GM19351 (cell line): ENCODE measurements around the gene PAK1.
"Not testable (repeated sequence)": the region's sequence is repeated elsewhere in the genome, so short reads cannot be mapped to it uniquely, and the experiment has no call there.

Source experiments
- ATAC-seq: cut with Tn5 transposase; IDR thresholded peaks from one replicate; pipeline ENCODE4 v1.9.1; 2021; ENCODE audit warnings: mild to moderate bottlenecking, moderate library complexity; ENCODE audit not compliant: unreplicated experiment

Gene PAK1

DNA sequence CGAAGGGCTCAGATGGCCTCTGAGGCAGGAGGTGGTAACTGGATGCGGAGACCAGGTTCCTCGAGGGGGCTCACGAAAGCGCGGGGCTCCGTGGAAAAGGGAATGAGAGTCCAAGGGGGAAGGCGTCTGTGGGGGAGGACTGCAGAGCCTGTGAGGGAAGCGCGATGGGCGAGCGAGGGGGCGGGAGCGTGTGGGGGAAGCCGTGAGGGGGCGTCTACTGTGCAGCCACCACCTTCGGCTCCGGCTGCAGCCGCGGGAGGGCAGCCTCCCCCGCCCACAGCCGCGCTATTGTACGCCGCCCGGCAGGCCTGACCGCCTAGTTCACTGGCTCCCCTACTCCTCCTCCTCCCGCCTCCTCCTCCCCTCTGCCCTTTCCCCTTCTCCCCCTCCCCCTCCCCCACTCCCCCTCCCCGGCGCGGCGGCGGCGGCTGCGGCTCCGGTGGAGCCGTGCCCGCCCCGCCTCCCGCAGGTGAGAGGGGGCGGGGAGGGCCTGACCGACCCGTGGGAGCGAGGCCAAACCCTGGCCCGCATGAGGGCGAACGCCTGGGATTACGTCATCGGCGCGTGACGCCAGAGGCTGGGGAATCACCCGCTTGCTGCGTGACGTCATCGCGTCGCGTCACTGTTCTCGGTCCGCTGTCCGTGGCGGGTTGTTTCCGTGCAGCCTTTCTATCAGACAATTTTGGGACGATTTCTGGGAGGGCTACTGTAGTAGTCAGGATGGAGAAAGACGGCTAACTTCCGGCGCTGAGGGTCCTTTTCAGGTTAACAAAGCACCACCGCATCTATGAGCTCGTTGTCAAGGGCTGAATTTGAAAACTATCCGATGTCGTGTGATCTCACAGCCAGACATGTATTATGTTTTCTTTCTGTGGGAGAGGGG is at the start of gene PAK1:
PAK1 (minus strand) TSS at position 294 of the 883 bp plus-strand sequence. CDS start 81,574 bp downstream, outside the sequence.
- peak; percentile 67 for ATAC-seq

DNA sequence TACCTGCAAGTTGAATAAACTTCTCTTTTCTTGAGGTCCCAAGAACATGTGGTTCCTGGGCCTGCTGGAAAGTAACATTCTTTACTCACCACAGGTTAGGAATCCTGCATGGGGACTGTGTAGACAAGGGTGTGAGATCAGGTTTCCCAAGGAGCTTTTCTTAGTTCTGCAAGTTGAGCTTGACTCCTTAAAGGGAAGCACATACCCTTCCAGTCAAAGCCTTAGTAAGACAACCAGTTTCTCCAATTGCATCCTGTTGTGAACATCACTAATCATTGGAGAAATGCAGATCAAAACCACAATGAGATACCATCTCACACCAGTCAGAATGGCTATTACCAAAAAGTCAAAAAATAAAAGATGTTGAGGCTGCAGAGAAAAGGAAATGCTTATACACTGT is 48.3 kb upstream of the PAK1 start:
- ATAC-seq = no peak

DNA sequence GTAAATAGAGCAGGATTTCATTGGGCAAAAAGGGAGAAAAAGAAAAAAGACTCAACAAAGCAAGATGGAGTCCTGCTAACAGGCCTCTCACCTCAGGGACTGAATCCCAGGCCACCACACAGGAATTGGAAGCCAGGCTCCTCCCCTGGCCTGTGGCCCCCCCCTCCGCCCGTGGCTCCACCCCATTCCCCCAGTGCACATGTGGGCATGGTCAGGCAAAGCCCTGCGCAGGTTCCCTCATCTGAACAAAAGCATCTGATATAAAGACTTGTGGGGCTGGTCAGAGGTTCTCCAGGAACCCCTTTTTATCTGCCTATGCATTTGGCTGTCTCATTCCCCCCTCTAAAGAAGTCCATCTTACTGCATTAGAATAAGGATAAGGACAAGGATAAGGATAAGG is 46.0 kb upstream of the PAK1 start:
- ATAC-seq = no peak

DNA sequence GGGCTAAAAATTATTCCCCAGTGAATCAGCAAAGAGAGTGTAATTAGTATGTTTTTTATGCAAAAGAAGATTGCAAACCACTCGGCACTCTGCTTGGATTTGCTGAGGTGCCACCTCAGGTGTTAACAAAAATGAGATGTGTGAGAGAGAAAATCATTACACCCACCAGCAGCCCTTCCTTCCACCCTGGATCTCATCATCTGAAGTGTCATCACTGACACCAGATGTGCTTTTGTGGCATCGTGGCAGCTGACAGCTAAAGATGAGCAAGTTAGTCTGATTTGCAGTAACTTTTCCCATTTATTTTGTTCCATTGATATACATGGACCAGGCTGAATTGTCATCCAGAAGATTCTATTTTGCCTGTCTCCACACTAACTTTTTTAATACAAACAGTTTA is 44.6 kb upstream of the PAK1 start:
- ATAC-seq = no peak

DNA sequence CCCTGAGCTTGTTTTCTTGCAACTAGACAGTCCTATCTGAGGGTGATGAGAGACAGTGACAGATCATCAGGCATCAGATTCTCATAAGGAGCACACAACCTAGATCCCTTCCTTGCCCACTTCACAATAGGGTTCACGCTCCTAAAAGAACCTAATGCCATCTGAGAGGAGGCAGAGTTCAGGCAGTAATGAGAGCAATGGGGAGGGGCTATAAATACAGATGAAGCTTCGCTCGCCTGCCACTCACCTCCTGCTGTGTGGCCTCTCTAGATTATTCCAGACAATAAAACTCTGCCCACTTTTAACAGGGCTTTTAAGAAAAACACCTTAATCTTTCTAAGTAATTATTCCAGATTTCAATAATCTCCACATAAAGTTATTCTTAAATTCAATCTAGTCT is 43.9 kb upstream of the PAK1 start:
- no peak for ATAC-seq

DNA sequence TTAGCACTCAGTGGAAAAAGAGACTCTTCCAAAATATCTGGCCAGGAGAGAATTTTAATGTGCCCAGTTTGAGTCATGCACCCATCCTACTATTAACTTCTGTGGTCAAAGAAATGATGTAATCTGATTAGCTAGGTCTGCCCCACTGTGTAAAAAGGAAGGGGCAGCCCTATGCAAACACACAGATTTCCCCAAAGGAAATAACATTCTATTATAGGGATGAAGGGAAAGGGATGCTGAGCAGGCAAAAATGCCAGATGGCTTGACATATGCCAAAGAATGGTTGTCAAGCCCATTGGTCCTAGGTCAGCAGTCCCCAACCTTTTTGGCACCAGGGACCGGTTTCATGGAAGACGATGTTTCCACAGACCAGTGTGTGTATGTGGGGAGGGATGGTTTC is 43.3 kb upstream of the PAK1 start:
- no peak for ATAC-seq

DNA sequence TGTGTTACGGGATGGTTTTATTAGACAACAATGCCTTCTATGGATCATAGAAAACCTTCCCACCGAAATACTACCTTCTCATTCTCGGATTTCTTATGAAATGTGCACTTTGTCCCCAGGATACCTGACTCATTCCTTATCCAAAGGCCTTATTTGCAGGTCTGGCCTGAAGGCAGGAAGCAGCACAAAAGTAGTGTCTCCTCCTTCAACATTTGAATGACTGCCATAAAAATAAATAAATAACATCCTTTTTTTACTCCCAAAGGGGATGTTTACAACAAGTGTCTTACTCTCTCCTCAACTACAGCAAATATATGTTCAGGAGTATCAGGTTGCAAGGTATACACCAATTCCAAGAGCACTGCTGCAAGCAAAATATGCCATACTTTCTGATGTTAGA is 41.6 kb upstream of the PAK1 start:
- no peak for ATAC-seq

DNA sequence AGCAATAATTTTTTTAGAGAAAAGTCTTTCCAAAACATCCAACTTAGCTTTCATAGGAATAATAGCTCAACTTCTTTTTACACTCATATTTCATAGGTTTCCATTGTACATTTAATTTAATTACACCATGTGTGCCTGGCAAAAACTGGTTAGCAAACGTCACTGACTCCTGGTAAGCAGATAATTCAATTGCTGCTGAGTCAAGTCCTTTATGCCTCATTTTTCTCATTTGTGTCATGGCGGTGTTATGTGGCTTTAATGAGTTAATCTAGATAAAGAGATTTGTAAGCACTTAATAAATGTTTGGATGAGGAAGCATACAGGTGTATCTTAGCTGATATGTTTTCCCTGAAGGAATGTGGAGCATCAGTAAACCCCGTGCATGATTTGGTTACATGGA is 41.2 kb upstream of the PAK1 start:
- ATAC-seq = no peak

DNA sequence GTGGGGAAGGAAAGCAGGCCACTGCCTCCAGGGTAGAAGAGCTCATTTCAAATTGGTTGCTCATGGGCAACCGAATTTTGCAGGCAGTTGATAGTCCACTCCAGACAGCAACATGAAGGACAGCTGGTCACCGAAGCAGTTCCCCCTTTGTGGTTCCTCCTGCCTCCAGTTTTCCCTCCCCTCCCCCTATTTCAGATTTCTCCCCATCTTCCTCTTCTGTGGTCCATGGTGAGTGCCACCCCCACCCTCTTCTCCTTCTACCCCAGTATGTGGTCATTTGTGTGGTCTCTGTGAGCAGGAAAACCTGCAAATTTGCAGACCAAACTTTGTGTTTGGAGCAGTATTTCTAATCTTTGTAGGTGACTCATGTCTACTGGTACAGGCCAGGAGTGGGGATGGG is 38.2 kb upstream of the PAK1 start:
- ATAC-seq = no peak

DNA sequence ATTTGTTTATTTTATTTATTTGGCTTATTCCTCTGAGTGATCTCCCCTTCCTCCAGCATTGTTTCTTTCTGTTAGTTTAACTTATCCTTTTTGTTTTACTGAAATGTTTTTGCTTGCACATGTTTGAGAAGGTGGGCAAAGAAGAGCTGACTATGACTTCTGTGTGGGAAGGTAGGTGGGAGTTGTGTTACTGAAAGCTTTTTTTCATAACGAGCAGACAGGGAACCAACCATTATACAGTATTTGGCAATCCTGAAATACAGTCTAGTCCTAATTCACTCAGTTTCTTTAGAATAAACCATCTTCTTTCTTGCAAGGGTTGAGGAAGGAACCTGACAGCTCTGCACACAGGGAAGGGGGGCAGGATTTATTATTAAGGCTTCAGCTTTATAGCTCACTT is 37.0 kb upstream of the PAK1 start:
- ATAC-seq = no peak

DNA sequence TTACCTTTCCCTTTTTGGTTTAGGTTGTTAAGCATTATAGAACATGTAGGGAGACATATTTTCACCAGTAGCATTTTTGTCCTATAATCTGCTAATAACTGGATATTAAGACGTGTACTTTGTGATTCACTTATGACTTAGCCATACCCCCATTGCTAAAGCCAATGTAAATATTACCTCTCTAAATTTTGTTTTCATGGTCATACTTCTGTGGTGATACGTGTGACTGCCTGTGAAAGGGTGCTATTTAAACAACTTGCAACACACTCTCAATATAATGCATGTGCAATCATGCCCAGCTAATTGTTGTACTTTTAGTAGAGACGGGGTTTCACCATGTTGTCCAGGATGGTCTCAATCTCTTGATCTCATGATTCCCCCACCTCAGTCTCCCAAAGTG is 36.2 kb upstream of the PAK1 start:
- no peak for ATAC-seq

DNA sequence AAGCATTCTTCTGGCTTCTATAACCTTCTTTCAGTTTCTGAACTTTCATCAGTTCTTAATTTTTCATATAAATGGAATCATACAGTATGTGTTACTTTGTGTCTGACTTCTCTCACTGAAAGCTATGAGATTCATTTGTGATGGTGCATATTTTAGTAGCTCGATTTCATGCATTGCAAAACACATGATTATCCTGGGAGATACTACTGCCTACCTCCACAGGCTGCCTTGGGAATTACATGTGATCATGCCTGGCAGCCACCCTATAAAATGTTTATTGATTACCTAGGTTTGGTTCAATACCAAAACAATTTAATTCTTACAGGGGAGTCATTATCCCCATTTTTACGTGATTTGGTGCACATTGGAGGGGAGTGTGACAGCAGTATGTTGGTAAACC is 34.1 kb upstream of the PAK1 start:
- no peak for ATAC-seq

DNA sequence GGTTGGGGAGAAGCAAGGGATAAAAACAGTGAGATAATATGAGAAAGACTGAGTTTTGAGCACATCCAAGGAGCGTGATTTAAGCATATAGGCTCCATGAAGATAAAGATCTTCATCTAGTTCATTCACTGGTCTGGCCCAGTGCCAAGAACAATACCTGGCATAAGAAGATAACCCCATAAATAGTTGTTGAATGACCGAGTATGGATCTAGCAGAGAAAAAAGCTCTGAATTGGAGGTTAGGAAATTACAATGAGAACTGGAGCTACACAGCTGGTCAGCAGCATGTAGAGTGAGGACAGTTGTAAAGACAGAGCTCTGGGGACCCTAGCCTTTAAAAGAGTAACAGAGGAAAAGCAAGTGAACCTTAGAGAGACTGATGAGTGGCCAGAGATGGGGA is 33.0 kb upstream of the PAK1 start:
- ATAC-seq = no peak

DNA sequence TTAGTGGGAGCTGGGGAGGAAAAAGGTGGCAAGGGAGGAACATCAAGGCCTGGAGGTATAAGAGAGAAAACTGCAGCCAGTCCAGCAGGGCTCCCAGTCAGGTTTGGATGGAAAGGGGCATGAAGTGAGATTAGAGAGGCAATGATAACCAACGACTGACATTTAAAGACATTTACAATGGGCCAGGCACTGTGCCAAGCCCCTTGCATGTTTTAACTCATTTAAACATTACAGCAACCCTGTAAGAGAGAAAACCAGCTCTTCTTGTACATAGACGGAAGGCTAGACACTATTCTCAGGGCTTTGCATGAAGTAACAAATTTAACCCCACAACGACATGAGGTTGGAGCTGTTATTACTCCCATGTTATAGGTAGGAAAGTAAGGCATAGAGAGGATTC is 32.1 kb upstream of the PAK1 start:
- no peak for ATAC-seq

DNA sequence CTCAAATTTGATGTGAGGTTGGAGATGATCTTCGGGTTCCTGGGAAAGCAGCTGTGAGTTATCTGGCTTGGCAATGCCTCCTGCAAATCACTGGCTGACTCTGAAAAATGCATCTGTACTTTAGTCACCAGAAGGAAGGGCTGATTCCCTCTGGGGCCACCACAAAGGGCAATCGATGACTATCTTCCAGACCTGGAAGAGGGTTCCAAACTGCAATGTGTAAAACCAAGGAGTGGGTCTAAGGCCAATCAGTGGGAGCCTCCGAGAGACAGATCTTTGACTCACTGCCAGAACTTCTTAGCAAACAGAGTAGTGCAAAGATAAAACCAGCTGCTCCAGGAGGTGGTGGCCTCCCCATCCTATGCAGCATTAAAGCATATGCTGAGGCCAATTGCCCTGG is 29.1 kb upstream of the PAK1 start:
- ATAC-seq = no peak

DNA sequence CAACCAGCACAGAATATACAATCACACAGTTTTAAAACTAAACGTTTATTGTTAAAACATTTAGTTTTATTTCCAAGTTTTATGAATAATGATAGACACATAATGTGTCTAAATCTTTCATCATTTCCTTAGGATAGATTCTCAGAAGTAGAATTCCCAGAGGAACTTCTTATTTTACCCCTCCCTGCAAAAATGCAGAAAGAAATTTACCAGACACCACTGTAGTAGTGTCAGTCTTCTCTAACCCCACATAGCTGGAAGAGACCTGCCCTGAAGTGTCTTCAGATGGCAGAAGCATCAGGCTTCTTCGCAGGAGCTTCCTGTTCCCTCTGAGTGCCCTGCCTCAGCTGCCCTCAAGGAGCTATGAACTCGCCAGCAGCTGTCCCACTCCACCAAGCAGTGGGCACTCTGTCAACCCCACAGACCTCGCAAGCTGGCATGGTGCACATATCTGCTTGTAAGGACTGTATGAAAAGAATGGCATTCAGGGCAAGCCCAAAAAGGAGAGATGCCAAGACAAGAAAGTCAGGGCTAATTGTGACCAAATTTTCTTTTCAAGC is 28.5 kb upstream of the PAK1 start:
- ATAC-seq = no peak

DNA sequence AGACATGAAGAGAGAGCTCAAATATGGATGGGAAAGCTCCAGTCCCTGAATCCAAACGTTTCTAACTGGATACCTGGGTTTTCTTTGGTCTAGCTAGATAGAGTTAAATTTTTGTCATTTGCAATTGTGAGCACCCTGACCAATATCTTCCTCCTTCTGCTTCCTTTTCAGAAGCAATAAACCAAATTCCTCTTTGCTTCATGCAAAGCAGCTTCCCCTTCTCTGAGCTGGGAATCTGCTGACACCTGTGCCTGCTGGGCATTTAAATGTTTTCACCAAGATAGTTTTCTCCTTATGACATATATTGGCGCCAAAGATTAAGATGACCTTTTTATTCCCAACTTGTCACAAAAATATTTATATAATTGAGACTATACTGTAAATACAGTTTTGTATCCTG is 27.9 kb upstream of the PAK1 start:
- no peak for ATAC-seq

DNA sequence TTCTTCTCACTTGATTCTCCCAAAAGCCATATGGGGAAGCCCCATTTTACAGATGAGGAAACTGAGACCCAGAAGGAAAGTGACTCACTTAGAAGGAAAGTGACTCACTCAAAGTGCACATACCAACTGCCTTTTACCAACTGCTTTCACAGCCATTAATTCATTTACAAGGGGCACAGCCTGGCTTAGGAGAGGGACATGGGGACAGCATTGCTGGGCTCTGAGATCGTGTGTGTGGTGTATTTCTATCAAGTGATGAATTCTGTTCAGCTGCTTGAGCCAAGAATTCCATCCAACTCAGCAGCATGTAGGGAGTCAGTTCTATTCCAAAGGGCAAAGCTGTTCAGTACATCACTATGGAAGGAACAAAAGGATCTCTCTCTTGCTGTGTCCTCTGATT is 23.5 kb upstream of the PAK1 start:
- no peak for ATAC-seq

DNA sequence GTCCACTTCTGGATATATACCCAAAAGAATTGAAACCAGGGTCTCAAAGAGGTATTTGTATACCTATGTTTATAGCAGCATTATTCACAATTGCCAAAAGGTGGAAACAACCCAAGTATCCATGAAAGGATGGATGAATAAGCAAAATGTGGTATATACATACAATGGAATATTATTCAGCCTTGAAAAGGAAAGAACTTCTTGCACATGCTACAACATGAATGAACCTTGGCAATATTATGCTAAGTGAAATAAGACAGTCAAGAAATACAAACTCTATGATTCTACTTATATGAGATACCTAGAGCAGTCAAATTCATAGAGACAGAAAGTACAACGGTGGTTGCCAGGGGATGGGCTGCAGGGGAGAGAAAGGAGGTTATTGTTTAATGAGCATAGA is 21.6 kb upstream of the PAK1 start:
- ATAC-seq = no peak

DNA sequence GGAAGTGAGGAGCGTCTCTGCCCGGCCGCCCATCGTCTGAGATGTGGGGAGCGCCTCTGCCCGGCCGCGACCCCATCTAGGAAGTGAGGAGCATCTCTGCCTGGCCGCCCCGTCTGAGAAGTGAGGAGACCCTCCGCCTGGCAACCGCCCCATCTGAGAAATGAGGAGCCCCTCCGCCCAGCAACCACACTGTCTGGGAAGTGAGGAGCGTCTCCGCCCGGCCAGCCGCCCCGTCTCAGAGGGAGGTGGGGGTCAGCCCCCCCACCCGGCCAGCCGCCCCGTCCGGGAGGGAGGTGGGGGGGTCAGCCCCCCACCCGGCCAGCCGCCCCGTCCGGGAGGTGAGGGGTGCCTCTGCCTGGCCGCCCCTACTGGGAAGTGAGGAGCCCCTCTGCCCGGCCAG is 16.1 kb upstream of the PAK1 start:
- not testable (repeated sequence) for ATAC-seq

DNA sequence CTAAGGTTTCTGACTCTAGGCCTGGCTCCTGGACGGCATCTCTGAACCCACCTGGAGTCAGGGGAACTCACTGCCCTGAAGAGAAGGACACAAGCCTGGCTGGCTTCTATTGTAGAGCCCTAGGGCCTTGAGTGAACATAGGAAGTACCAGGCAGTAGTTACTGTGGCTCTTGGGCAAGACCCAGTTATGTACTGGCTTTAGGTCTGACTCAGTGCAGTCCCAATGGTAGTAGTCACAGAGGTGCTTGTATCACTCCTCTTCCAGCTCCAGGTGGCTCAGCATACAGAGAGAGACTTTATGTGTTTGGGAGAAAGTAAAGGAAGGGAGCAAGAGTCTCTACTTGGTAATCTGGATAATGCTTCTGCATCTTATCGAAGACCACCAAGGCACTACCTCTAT is 13.9 kb upstream of the PAK1 start:
- no peak for ATAC-seq

DNA sequence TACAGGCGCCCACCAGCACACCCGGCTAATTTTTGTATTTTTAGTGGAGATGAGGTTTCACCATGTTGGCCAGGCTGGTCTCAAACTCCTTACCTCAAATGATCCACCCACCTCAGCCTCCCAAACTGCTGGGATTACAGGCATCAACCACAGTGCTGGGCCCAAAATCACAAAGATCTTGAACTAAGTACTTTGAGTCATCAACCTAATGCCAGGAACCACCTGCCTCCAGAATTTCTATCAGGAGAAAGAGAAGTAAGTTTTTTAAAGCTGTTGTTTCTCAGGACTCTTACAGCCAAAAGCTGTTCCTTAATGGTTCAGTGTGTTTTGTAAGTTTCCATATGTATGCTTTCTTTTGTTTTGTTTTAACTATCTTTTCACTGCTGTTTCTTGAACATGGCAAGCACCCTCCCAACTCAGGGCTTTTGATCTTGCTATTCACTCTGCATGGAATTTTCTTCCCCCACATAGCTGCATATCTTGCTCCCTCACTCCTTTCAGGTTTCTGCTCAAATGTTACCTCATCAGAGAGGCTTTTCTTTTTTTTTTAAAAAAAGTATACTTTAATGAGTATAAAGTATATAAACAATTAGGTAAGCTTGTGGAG is 6.0 kb upstream of the PAK1 start:
- ATAC-seq = no peak
